ENCODE data around the gene ENTHD1.

- TF ChIP-seq, protein P1, sequence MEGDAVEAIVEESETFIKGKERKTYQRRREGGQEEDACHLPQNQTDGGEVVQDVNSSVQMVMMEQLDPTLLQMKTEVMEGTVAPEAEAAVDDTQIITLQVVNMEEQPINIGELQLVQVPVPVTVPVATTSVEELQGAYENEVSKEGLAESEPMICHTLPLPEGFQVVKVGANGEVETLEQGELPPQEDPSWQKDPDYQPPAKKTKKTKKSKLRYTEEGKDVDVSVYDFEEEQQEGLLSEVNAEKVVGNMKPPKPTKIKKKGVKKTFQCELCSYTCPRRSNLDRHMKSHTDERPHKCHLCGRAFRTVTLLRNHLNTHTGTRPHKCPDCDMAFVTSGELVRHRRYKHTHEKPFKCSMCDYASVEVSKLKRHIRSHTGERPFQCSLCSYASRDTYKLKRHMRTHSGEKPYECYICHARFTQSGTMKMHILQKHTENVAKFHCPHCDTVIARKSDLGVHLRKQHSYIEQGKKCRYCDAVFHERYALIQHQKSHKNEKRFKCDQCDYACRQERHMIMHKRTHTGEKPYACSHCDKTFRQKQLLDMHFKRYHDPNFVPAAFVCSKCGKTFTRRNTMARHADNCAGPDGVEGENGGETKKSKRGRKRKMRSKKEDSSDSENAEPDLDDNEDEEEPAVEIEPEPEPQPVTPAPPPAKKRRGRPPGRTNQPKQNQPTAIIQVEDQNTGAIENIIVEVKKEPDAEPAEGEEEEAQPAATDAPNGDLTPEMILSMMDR (IDR thresholded peaks at IDR 0.05) = no peak
- no peak for TF ChIP-seq EZH2 (IDR thresholded peaks at IDR 0.05)
These were observed 26.7 kb upstream of the ENTHD1 start for GRCh38 chr22:39920134-39920743.

Data from neural progenitor cell (in vitro differentiated cells).